H1 (cell line): ENCODE measurements around the gene AP5Z1. TPM values are rescaled to one million over a fixed set of nuclear protein-coding genes. Genes with fewer than 3 reads are reported as not detected.

Experiments used
- CTCF ChIA-PET: fragments of 300-600 bp; sonication (Branson Sonifier 250); formaldehyde crosslinking; loops from one replicate; lab custom pipeline; 2021; ENCODE audit not compliant: partially characterized antibody; lab: Charles Lee
- POLR2A ChIA-PET: fragments of 300-600 bp; sonication (Branson Sonifier 250); formaldehyde crosslinking; loops from one replicate; lab custom pipeline; 2021; ENCODE audit warnings: inconsistent platforms; ENCODE audit not compliant: partially characterized antibody; lab: Charles Lee
- DNase-seq, 2 experiments: peaks; one replicate each; pipeline versions ENCODE4 v3.0.0 to v3.0.0-alpha.2; 2010 to 2022; ENCODE audit warnings: low spot score in 2 of 2, low read depth in 1 of 2, mixed read lengths in 1 of 2
- FAIRE-seq: peaks from 2 replicates; lab custom pipeline; 2011; peaks lifted over from hg19 to GRCh38; lab: Jason Lieb, UNC
- H2AFZ ChIP-seq: 2 replicates; pipeline ENCODE4 v1.8.1; 2012; ENCODE audit warnings: low read length, inconsistent platforms
- H2AK5ac ChIP-seq: 2 replicates; pipeline ENCODE4 v1.6.1; 2013; ENCODE audit warnings: low read depth, low read length
- H2BK120ac ChIP-seq: replicated peaks from 2 replicates; pipeline ENCODE3; 2013; ENCODE audit warnings: low read depth, low read length, inconsistent platforms
- H2BK12ac ChIP-seq: 2 replicates; pipeline ENCODE4 v1.6.1; 2013; ENCODE audit warnings: low read depth, low read length
- H2BK15ac ChIP-seq: 2 replicates; pipeline ENCODE4 v1.6.1; 2013; ENCODE audit warnings: low read length
- H2BK20ac ChIP-seq: 2 replicates; pipeline ENCODE4 v1.6.1; 2013; ENCODE audit warnings: low read length
- H2BK5ac ChIP-seq: 2 replicates; pipeline ENCODE4 v1.6.1; 2013; ENCODE audit warnings: low read depth, low read length
- H3K14ac ChIP-seq: 2 replicates; pipeline ENCODE4 v1.6.1; 2013; ENCODE audit warnings: inconsistent platforms; ENCODE audit not compliant: insufficient read length
- H3K18ac ChIP-seq: 2 replicates; pipeline ENCODE4 v1.6.1; 2013; ENCODE audit warnings: low read length; ENCODE audit errors: extremely low read depth
- H3K23ac ChIP-seq: 2 replicates; pipeline ENCODE4 v1.6.1; 2013; ENCODE audit warnings: inconsistent platforms; ENCODE audit not compliant: insufficient read length
- H3K23me2 ChIP-seq: 2 replicates; pipeline ENCODE4 v1.6.1; 2013; ENCODE audit warnings: low read depth, low read length
- H3K27ac ChIP-seq: 2 replicates; pipeline ENCODE4 v1.6.1; 2011; ENCODE audit warnings: low read depth, low read length, inconsistent platforms
- H3K27me3 ChIP-seq, 4 experiments: replicated peaks in 1 of 4; 1 replicate in 1 of 4; 2 replicates in 3 of 4; pipeline versions ENCODE4 v1.6.1 to v1.8.1; 2011 to 2013; ENCODE audit warnings: low read length in 3 of 4, mild to moderate bottlenecking in 3 of 4, inconsistent platforms in 2 of 4, mixed read lengths in 2 of 4, moderate library complexity in 1 of 4; ENCODE audit not compliant: control insufficient read depth in 3 of 4, insufficient read depth in 3 of 4; ENCODE audit errors: extremely low read depth in 1 of 4
- H3K36me3 ChIP-seq, 4 experiments: 2 replicates each; pipeline versions ENCODE4 v1.6.1 to v1.8.1; 2011 to 2013; ENCODE audit warnings: mild to moderate bottlenecking in 4 of 4, low read length in 3 of 4, moderate library complexity in 2 of 4, control low read depth in 1 of 4, inconsistent platforms in 1 of 4; ENCODE audit not compliant: insufficient read depth in 4 of 4, control insufficient read depth in 2 of 4
- H3K4ac ChIP-seq: replicated peaks from 2 replicates; pipeline ENCODE3; 2013; ENCODE audit warnings: low read length, low read depth, mixed read lengths, inconsistent platforms; ENCODE audit not compliant: insufficient read length
- H3K4me1 ChIP-seq, 4 experiments: replicated peaks in 1 of 4; 1 replicate in 1 of 4; 2 replicates in 3 of 4; pipeline versions ENCODE4 v1.6.1 to v1.8.1; 2011 to 2013; ENCODE audit warnings: low read length in 3 of 4, inconsistent platforms in 2 of 4, mixed read lengths in 1 of 4; ENCODE audit not compliant: insufficient read depth in 4 of 4, control insufficient read depth in 3 of 4
- H3K4me2 ChIP-seq, 2 experiments: 2 replicates each; pipeline versions ENCODE4 v1.6.1 to v1.8.1; 2011 to 2013; ENCODE audit warnings: low read depth in 2 of 2, low read length in 2 of 2, control low read depth in 1 of 2, inconsistent platforms in 1 of 2, mild to moderate bottlenecking in 1 of 2; ENCODE audit not compliant: insufficient read depth in 1 of 2
- H3K4me3 ChIP-seq, 4 experiments: fragments of 200-600, 300-600 bp in 1 of 4; sonication (generic), shearing (Covaris generic), sonication (Bioruptor Twin) in 1 of 4; 2 replicates each; pipeline versions ENCODE4 v1.5.1 to v1.8.1; 2011 to 2016; ENCODE audit warnings: low read length in 4 of 4, low read depth in 3 of 4, control low read depth in 2 of 4, inconsistent platforms in 2 of 4, mild to moderate bottlenecking in 2 of 4, mixed read lengths in 1 of 4, moderate library complexity in 1 of 4; ENCODE audit not compliant: insufficient read depth in 2 of 4; ENCODE audit errors: extremely low read depth in 1 of 4
- H3K56ac ChIP-seq: replicated peaks from 2 replicates; pipeline ENCODE3; 2013; ENCODE audit warnings: low read depth, mild to moderate bottlenecking, mixed read lengths, low read length, inconsistent platforms; ENCODE audit not compliant: insufficient read length
- H3K79me1 ChIP-seq: 2 replicates; pipeline ENCODE4 v1.6.1; 2013; ENCODE audit warnings: low read depth, low read length, control low read depth
- H3K79me2 ChIP-seq, 2 experiments: 2 replicates each; pipeline versions ENCODE4 v1.6.1 to v1.8.1; 2012 to 2013; ENCODE audit warnings: low read length in 2 of 2, mild to moderate bottlenecking in 2 of 2, inconsistent platforms in 1 of 2; ENCODE audit not compliant: insufficient read depth in 2 of 2, control insufficient read depth in 1 of 2
- H3K9ac ChIP-seq, 4 experiments: replicated peaks in 1 of 4; 1 replicate in 1 of 4; 2 replicates in 3 of 4; pipeline versions ENCODE4 v1.6.1 to v1.8.1; 2011 to 2013; ENCODE audit warnings: low read depth in 3 of 4, low read length in 3 of 4, control low read depth in 2 of 4, mild to moderate bottlenecking in 2 of 4, moderate library complexity in 2 of 4, inconsistent platforms in 1 of 4; ENCODE audit errors: extremely low read depth in 1 of 4
- H3K9me3 ChIP-seq, 2 experiments: 2 replicates each; pipeline versions ENCODE4 v1.6.1 to v1.8.1; 2012 to 2013; ENCODE audit warnings: mild to moderate bottlenecking in 2 of 2, moderate library complexity in 2 of 2, control low read depth in 1 of 2, inconsistent platforms in 1 of 2, low read depth in 1 of 2, low read length in 1 of 2, mixed read lengths in 1 of 2; ENCODE audit not compliant: insufficient read depth in 2 of 2
- H4K20me1 ChIP-seq, 2 experiments: replicated peaks in 1 of 2; 2 replicates each; pipeline versions ENCODE3 to v1.8.1; 2011 to 2013; ENCODE audit warnings: inconsistent platforms in 2 of 2, low read length in 2 of 2, mild to moderate bottlenecking in 1 of 2; ENCODE audit not compliant: insufficient read depth in 2 of 2, control insufficient read depth in 1 of 2
- H4K5ac ChIP-seq: 2 replicates; pipeline ENCODE4 v1.6.1; 2013; ENCODE audit warnings: low read length, low read depth, mixed read lengths, inconsistent platforms; ENCODE audit not compliant: insufficient read length
- H4K8ac ChIP-seq: 2 replicates; pipeline ENCODE4 v1.8.0; 2013; ENCODE audit warnings: mild to moderate bottlenecking, moderate library complexity, low read length, inconsistent platforms; ENCODE audit not compliant: insufficient read depth; ENCODE audit errors: extremely low read depth
- H4K91ac ChIP-seq: replicated peaks from 2 replicates; pipeline ENCODE3; 2013; ENCODE audit warnings: low read length, mixed read lengths, inconsistent platforms; ENCODE audit not compliant: insufficient read length
- CBX5 ChIP-seq: fragments of 300-800, 300-1000 bp; sonication (generic); IDR thresholded peaks from 2 replicates; pipeline ENCODE4 v1.7.1; 2016; ENCODE audit warnings: antibody characterized with exemption, low read length, low read depth
- CTBP2 ChIP-seq: IDR thresholded peaks from 2 replicates; pipeline ENCODE4 v1.7.0; 2011; ENCODE audit warnings: borderline replicate concordance, mild to moderate bottlenecking, moderate library complexity, mixed read lengths, low read length; ENCODE audit not compliant: insufficient read depth, insufficient read length
- CTCF ChIP-seq, 3 experiments: IDR thresholded peaks; 1 replicate in 2 of 3; 2 replicates in 1 of 3; pipeline versions ENCODE4 v1.5.1 to v1.6.1; 2011; ENCODE audit warnings: low read length in 3 of 3, mild to moderate bottlenecking in 3 of 3, inconsistent platforms in 2 of 3, low read depth in 1 of 3, moderate library complexity in 1 of 3; ENCODE audit not compliant: insufficient read depth in 1 of 3; ENCODE audit errors: control extremely low read depth in 1 of 3
- HDAC2 ChIP-seq, 2 experiments: fragments of 300-600 bp in 1 of 2; sonication (generic) in 1 of 2; IDR thresholded peaks; 2 replicates each; pipeline ENCODE4 v1.6.1; 2011 to 2012; ENCODE audit warnings: low read depth in 2 of 2, low read length in 2 of 2, mild to moderate bottlenecking in 2 of 2, moderate library complexity in 2 of 2, borderline replicate concordance in 1 of 2, inconsistent platforms in 1 of 2
- KDM4A ChIP-seq: IDR thresholded peaks from one replicate; pipeline ENCODE4 v1.7.1; 2012; ENCODE audit warnings: low read depth, mild to moderate bottlenecking, moderate library complexity, low read length, inconsistent platforms; ENCODE audit not compliant: severe bottlenecking
- POLR2A ChIP-seq, 2 experiments: IDR thresholded peaks; 1 replicate in 1 of 2; 2 replicates in 1 of 2; pipeline ENCODE4 v1.6.1; 2011; ENCODE audit warnings: low read depth in 2 of 2, low read length in 2 of 2, mild to moderate bottlenecking in 2 of 2; ENCODE audit errors: control extremely low read depth in 1 of 2
- RAD21 ChIP-seq, 2 experiments: IDR thresholded peaks in 1 of 2; conservative IDR thresholded peaks in 1 of 2; 2 replicates each; pipeline ENCODE4 v1.6.1; 2011; ENCODE audit warnings: low read depth in 2 of 2, low read length in 2 of 2, improper control_type of control experiment in 1 of 2, inconsistent platforms in 1 of 2, mild to moderate bottlenecking in 1 of 2, moderate library complexity in 1 of 2
- RNF2 ChIP-seq: fragments of 200-900, 300-1000 bp; sonication (generic); IDR thresholded peaks from 2 replicates; pipeline ENCODE4 v1.7.1; 2016; ENCODE audit warnings: borderline replicate concordance, low read depth, mild to moderate bottlenecking, antibody characterized with exemption, low read length; ENCODE audit not compliant: poor library complexity, severe bottlenecking; ENCODE audit errors: missing control alignments
- SP1 ChIP-seq: IDR thresholded peaks from 2 replicates; pipeline ENCODE4 v1.6.1; 2011; ENCODE audit warnings: low read depth, low read length
- SRF ChIP-seq: IDR thresholded peaks from 2 replicates; pipeline ENCODE4 v1.6.1; 2011; ENCODE audit warnings: mild to moderate bottlenecking, low read depth, low read length, moderate library complexity
- TCF12 ChIP-seq: IDR thresholded peaks from 2 replicates; pipeline ENCODE4 v1.6.1; 2011; ENCODE audit warnings: low read depth, mild to moderate bottlenecking, low read length
- WGBS, 2 experiments: shearing (Covaris generic) in 1 of 2; methylation state at CpG; one replicate each; pipeline versions ENCODE4 v1.1.6 to v1.1.7; 2013 to 2015; ENCODE audit warnings: low lambda C conversion rate in 2 of 2, mixed read lengths in 2 of 2, inconsistent platforms in 1 of 2, low coverage in 1 of 2, missing lambda C conversion rate in 1 of 2; ENCODE audit not compliant: insufficient replicate concordance in 2 of 2, insufficient coverage in 1 of 2, insufficient read length in 1 of 2; ENCODE audit errors: extremely low coverage in 1 of 2, missing lambda C conversion rate in 1 of 2; 5-methylcytosine and 5-hydroxymethylcytosine counted together
- polyA plus RNA-seq, 7 experiments: library from polyadenylated mRNA; depleted of rRNA in 3 of 7; stranded (reverse) in 5 of 7; unstranded in 2 of 7; fragments of >200 nt in 5 of 7; fragments of 200-250 nt in 2 of 7; gene quantifications; 1 replicate in 5 of 7; 2 replicates in 1 of 7; 4 replicates in 1 of 7; pipeline versions ENCODE4 v1.2.1 to v1.2.3, GENCODE V29; 2011 to 2013; ENCODE audit warnings: missing spikeins in 2 of 7, mixed read lengths in 2 of 7
- total RNA-seq: library from RNA; stranded (reverse); fragmentation: NEBNext Ultra II Directional; extraction: Animal tissue kit (Norgen Biotek cat#: 25700); gene quantifications from 2 replicates; pipeline ENCODE4 v1.2.1, GENCODE V29; 2021

AP5Z1 gene
- total and polyA plus RNA-seq, 2 of the 8 experiments (the other 6 are each of a cell fraction or from before 2014, with no cell fraction given) = 24.0 to 24.7 TPM

DNA sequence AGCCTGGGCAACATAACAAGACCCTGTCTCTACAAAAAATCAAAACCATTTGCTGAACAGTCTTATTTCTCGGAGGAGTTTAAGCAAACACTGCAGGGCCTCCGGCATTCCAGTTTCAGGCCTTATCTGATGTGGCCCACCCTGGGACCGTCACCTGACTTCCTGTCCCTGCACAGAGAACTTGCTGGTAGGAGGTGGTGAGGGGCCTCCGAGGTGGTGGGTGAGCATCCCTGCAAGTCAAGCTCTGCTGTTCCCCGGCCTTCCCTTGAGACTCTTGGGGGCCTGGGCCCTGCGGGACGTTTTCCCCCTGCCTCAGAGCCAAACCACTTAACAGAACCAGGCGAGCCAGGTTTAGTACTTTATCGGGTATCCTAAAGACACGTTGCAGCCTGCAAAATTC is 44.5 kb upstream of the AP5Z1 start:
- Histone ChIP-seq H3K14ac (no peak overlapping the region), H3K9ac (no peak overlapping the region), H2BK5ac (no peak overlapping the region), H3K27ac (no peak overlapping the region), H3K79me2 (no peaks in the 10 kb centered on the region), H3K79me1 (peaks cover 2% of the 10 kb centered on the region), H3K18ac (no peak overlapping the region), H3K27me3 (no peaks in the 10 kb centered on the region), H3K23ac (no peak overlapping the region), H2AFZ (no peak overlapping the region), H4K8ac (no peak overlapping the region), H3K23me2 (no peaks in the 10 kb centered on the region), H3K9me3 (no peaks in the 10 kb centered on the region), H2BK15ac (no peak overlapping the region), H2AK5ac (no peak overlapping the region), H3K56ac (no peak overlapping the region), H3K4ac (no peak overlapping the region), H4K5ac (no peak overlapping the region), H2BK12ac (no peak overlapping the region), H3K4me2 (no peak overlapping the region), H3K4me3 (no peak overlapping the region), H2BK120ac (no peak overlapping the region), H3K36me3 (no peaks in the 10 kb centered on the region), H3K4me1 (no peaks in the 10 kb centered on the region; a peak in 1 of 7 replicates), H4K91ac (no peak overlapping the region), H2BK20ac (no peak overlapping the region), H4K20me1 (peaks cover 5 to 15% of the 10 kb centered on the region in 2 experiments)
- ChIA-PET POLR2A (no interaction called here), CTCF (no interaction called here)
- no peak for FAIRE-seq
- 91% methylated on average over 10 of the region's 10 CpGs; no CpG with 5 or more reads in 1 of the 2 experiments for WGBS, 2 experiments
- DNase-seq = no peak
- TF ChIP-seq SRF (no peak), CTCF (IDR thresholded peaks at IDR 0.05; ENCODE audit: control extremely low read depth in 1 of 3, insufficient read depth in 1 of 3, low read depth in 1 of 3, low read length in 3 of 3) (no peak), RAD21 (IDR thresholded peaks at IDR 0.05 in 1 of 2, conservative IDR thresholded peaks at IDR 0.05 in 1 of 2; ENCODE audit: low read depth in 2 of 2, low read length in 2 of 2) (no peak), POLR2A (IDR thresholded peaks at IDR 0.05; ENCODE audit: control extremely low read depth in 1 of 2, low read depth in 2 of 2, low read length in 2 of 2) (no peak), SP1 (no peak), RNF2 (no peak), TCF12 (no peak), HDAC2 (IDR thresholded peaks at IDR 0.05; ENCODE audit: borderline replicate concordance in 1 of 2, low read depth in 2 of 2, low read length in 2 of 2) (no peak), CBX5 (no peak), KDM4A (no peak), CTBP2 (no peak)
